Heart right ventricle (tissue), 16 donors: ENCODE results near the gene CDH18. TPM values are rescaled to one million over a fixed set of nuclear protein-coding genes. Genes with fewer than 3 reads are reported as not detected.
"Not testable (repeated sequence)": the region's sequence is repeated elsewhere in the genome, so short reads cannot be mapped to it uniquely, and the experiment has no call there.

ENCODE experiments used
- ATAC-seq, 8 donors: fragments of 200-7000 bp; cut with Tn5 transposase; one replicate each; pipeline ENCODE4 v1.9.1; 2020; ENCODE audit warnings: mild to moderate bottlenecking in 8 of 8, moderate library complexity in 8 of 8, moderate number of reproducible peaks in 1 of 8
- DNase-seq, 2 donors: peaks; one replicate each; pipeline ENCODE4 v3.0.0-alpha.2; 2020
- H3K27ac ChIP-seq, 10 donors: fragments of 200-600 bp; sonication (generic) in 2 of 10; one replicate each; pipeline versions ENCODE4 v1.5.0 to v1.8.0; 2020 to 2022; ENCODE audit warnings: mild to moderate bottlenecking in 3 of 10
- H3K27me3 ChIP-seq, 7 donors: fragments of 200-600 bp; one replicate each; pipeline ENCODE4 v1.8.0; 2021 to 2022; ENCODE audit warnings: mild to moderate bottlenecking in 2 of 7
- H3K36me3 ChIP-seq, 9 donors: fragments of 200-600 bp; sonication (generic) in 1 of 9; one replicate each; pipeline versions ENCODE4 v1.5.0 to v1.8.0; 2020 to 2022; ENCODE audit warnings: mild to moderate bottlenecking in 2 of 9
- H3K4me1 ChIP-seq, 9 donors: fragments of 200-600 bp; sonication (generic) in 1 of 9; one replicate each; pipeline versions ENCODE4 v1.5.0 to v1.8.0; 2020 to 2022; ENCODE audit warnings: mild to moderate bottlenecking in 4 of 9
- H3K4me3 ChIP-seq, 10 donors: fragments of 200-600 bp; sonication (generic) in 2 of 10; one replicate each; pipeline versions ENCODE4 v1.5.0 to v1.8.0; 2020 to 2022; ENCODE audit warnings: mild to moderate bottlenecking in 7 of 10, moderate library complexity in 2 of 10
- H3K9me3 ChIP-seq, 11 donors: fragments of 200-600 bp in 10 of 11; sonication (generic) in 2 of 11; one replicate each; pipeline versions ENCODE4 v1.5.0 to v1.8.0; 2013 to 2022; ENCODE audit warnings: mild to moderate bottlenecking in 2 of 11, control low read depth in 1 of 11, moderate library complexity in 1 of 11
- CTCF ChIP-seq, 9 donors: fragments of 200-600 bp; sonication (generic) in 2 of 9; IDR thresholded peaks; one replicate each; pipeline versions ENCODE4 v1.5.0 to v1.8.0; 2021 to 2022; ENCODE audit warnings: antibody characterized with exemption in 9 of 9, mild to moderate bottlenecking in 5 of 9, moderate library complexity in 1 of 9
- WGBS, 2 donors: extraction: QIAGEN DNeasy Blood & Tissue Kit; methylation state at CpG; one replicate each; pipeline ENCODE4 v1.1.7; 2013; ENCODE audit warnings: inconsistent platforms in 1 of 2; 5-methylcytosine and 5-hydroxymethylcytosine counted together
- intact Hi-C, 10 donors: fragments of 100-400 bp; cut with DNase I; formaldehyde crosslinking; loops; one replicate each; pipeline versions ENCODE4 v1.11.1 to v1.14.2; 2022
- polyA plus RNA-seq, 2 donors: library from polyadenylated mRNA; stranded (reverse); fragments of 200-250 nt; gene quantifications; one replicate each; pipeline ENCODE4 v1.2.3, GENCODE V29; 2013
- total RNA-seq, 10 donors: library from RNA; stranded (reverse); fragmentation: NEBNext Ultra II Directional in 3 of 10; extraction: Animal tissue kit (Norgen Biotek cat#: 25700) in 3 of 10; gene quantifications; one replicate each; pipeline versions ENCODE4 v1.2.1 to v1.2.4, GENCODE V29; 2021 to 2023
- donor health status: Arrhythmogenic right ventricular cardiomyopathy.
- donor health status: ischemic (EF 13 %, LVEDD 7.1; RV severe dilation, severe dysfunction).
- donor health status: healthy with polysubstance abuse.
- donor health status: DM: no; HTN: yes; CAD: no.
- donor health status: DM: no; HTN: no; CAD: no.
- donor health status: ischemic (EF 25% LVEDD 6.9; RV normal size, moderate dysfunction).
- donor health status: ischemic (EF 25% LVEDD 5.7; RV mildly dilated, moderate dysfunction).
- donor health status: healthy.
- donor health status: DM: yes; HTN: yes; CAD: no.
- donor health status: Ischemic cardiomyopathy.
- donor health status: ischemic (EF 35%, LVEDD 5.7; RV mildly dilated, moderate dysfunction).
- donor health status: nonischemic (EF 11% LVEDD 7.7; RV severe dilation, severe dysfunction).
- donor health status: DM: yes; HTN: yes; CAD: no.
- donor health status: PGD.
- donor health status: ischemic (EF 29% LVEDD 5.4; RV normal size, mild dysfunction).
- donor health status: nonischemic (EF 23%, LVEDD 6.1; RV moderate dilation, normal function).

Gene CDH18
- total and polyA plus RNA-seq, 12 donors, result not detected

GRCh38 chr5:19837536-19838174, 150.3 kb downstream of the CDH18 start:
- no peaks in the 10 kb centered on the region for H3K36me3 ChIP-seq
- no peak for TF ChIP-seq CTCF (IDR thresholded peaks at IDR 0.05)
- peaks cover 0 to 58% (median 2%) of the 10 kb centered on the region in 11 donors for H3K9me3 ChIP-seq
- 71 to 76% methylated on average over 6 of the region's 6 CpGs for WGBS, 2 donors
- ATAC-seq, result no peak
- H3K27me3 ChIP-seq, result no peaks in the 10 kb centered on the region
- no peak for DNase-seq
- H3K4me1 ChIP-seq, result no peaks in the 10 kb centered on the region
- no peak overlapping the region for H3K4me3 ChIP-seq
- no peak overlapping the region for H3K27ac ChIP-seq
- intact Hi-C loops, result no loop called here

GRCh38 chr5:19835442-19835841, 152.6 kb downstream of the CDH18 start:
- TF ChIP-seq CTCF (IDR thresholded peaks at IDR 0.05), result no peak
- H3K4me1 ChIP-seq, result no peaks in the 10 kb centered on the region
- no peak overlapping the region for H3K27ac ChIP-seq
- 61 to 65% methylated on average over 1 of the region's 1 CpG for WGBS, 2 donors
- H3K4me3 ChIP-seq, result no peak overlapping the region
- peaks cover 0 to 67% (median 4%) of the 10 kb centered on the region in 11 donors for H3K9me3 ChIP-seq
- DNase-seq (no peak), ATAC-seq (no peak)
- no peaks in the 10 kb centered on the region for H3K27me3 ChIP-seq
- intact Hi-C loops, result no loop called here
- no peaks in the 10 kb centered on the region for H3K36me3 ChIP-seq

GRCh38 chr5:19812720-19813119, 175.3 kb downstream of the CDH18 start:
- WGBS, 2 donors, result 85 to 94% methylated on average over 4 of the region's 4 CpGs
- H3K36me3 ChIP-seq, ATAC-seq, DNase-seq, H3K4me3 ChIP-seq, intact Hi-C loops, H3K27ac ChIP-seq, H3K27me3 ChIP-seq, H3K4me1 ChIP-seq: not testable (repeated sequence)
- H3K9me3 ChIP-seq, result peaks cover 0 to 23% (median 9%) of the 10 kb centered on the region in 11 donors

GRCh38 chr5:19806756-19807155, 181.2 kb downstream of the CDH18 start:
- H3K4me3 ChIP-seq, result no peak overlapping the region
- no peak for DNase-seq
- H3K36me3 ChIP-seq, result no peaks in the 10 kb centered on the region
- no peak for TF ChIP-seq CTCF (IDR thresholded peaks at IDR 0.05)
- no peaks in the 10 kb centered on the region for H3K4me1 ChIP-seq
- ATAC-seq, result no peak
- H3K27me3 ChIP-seq, result no peaks in the 10 kb centered on the region
- 73 to 76% methylated on average over 1 of the region's 1 CpG for WGBS, 2 donors
- peaks cover 0 to 39% (median 0%) of the 10 kb centered on the region in 11 donors for H3K9me3 ChIP-seq
- intact Hi-C loops, result no loop called here
- H3K27ac ChIP-seq, result no peak overlapping the region

GRCh38 chr5:19802686-19803085, 185.3 kb downstream of the CDH18 start:
- intact Hi-C loops, result no loop called here
- H3K4me3 ChIP-seq, result no peak overlapping the region
- no peaks in the 10 kb centered on the region for H3K27me3 ChIP-seq
- H3K4me1 ChIP-seq, result no peaks in the 10 kb centered on the region
- ATAC-seq (no peak), DNase-seq (no peak)
- WGBS, 2 donors, result 87 to 88% methylated on average over 6 of the region's 6 CpGs
- H3K36me3 ChIP-seq, result no peaks in the 10 kb centered on the region
- H3K9me3 ChIP-seq, result peaks cover 0 to 30% (median 0%) of the 10 kb centered on the region in 11 donors
- H3K27ac ChIP-seq, result no peak overlapping the region
- no peak for TF ChIP-seq CTCF (IDR thresholded peaks at IDR 0.05)
